Left lung (tissue), 10 donors: ENCODE data around the gene CDK11B. TPM values are rescaled to one million over a fixed set of nuclear protein-coding genes. Genes with fewer than 3 reads are reported as not detected.
A peak's percentile ranks its signal among the peaks of the same experiment; 100 is the strongest.

ENCODE experiments used
- ATAC-seq: fragments of 200-7000 bp; cut with Tn5 transposase; one replicate; pipeline ENCODE4 v1.9.1; 2020; ENCODE audit warnings: moderate library complexity
- DNase-seq, 4 donors: peaks; one replicate each; pipeline ENCODE4 v3.0.0-alpha.2; 2013 to 2020
- H3K27ac ChIP-seq, 2 donors: fragments of 200-600 bp; sonication (generic) in 1 of 2; one replicate each; pipeline versions ENCODE4 v1.5.0 to v1.8.0; 2020 to 2021
- H3K27me3 ChIP-seq, 2 donors: fragments of 200-600 bp; sonication (generic) in 1 of 2; one replicate each; pipeline versions ENCODE4 v1.5.0 to v1.8.0; 2020 to 2021
- H3K36me3 ChIP-seq, 2 donors: fragments of 200-600 bp; sonication (generic) in 1 of 2; one replicate each; pipeline versions ENCODE4 v1.5.0 to v1.8.0; 2020 to 2021
- H3K4me1 ChIP-seq, 2 donors: fragments of 200-600 bp; one replicate each; pipeline ENCODE4 v1.8.0; 2021
- H3K4me3 ChIP-seq, 2 donors: fragments of 200-600 bp; sonication (generic) in 1 of 2; one replicate each; pipeline versions ENCODE4 v1.5.0 to v1.8.0; 2020 to 2021; ENCODE audit warnings: mild to moderate bottlenecking in 1 of 2
- H3K9me3 ChIP-seq, 2 donors: fragments of 200-600 bp; sonication (generic) in 1 of 2; one replicate each; pipeline versions ENCODE4 v1.5.0 to v1.8.0; 2020 to 2021
- intact Hi-C, 2 donors: fragments of 100-400 bp; cut with DNase I; formaldehyde crosslinking; loops; one replicate each; pipeline versions ENCODE4 v1.11.2 to v1.14.2; 2022
- polyA plus RNA-seq, 6 donors: library from polyadenylated mRNA; unstranded; fragments of 120-200 nt; gene quantifications; one replicate each; pipeline ENCODE4 v1.2.1, GENCODE V29; 2013; ENCODE audit not compliant: insufficient read length in 6 of 6
- total RNA-seq, 2 donors: library from RNA; stranded (reverse); fragmentation: NEBNext Ultra II Directional; extraction: Animal tissue kit (Norgen Biotek cat#: 25700); gene quantifications; one replicate each; pipeline ENCODE4 v1.2.1, GENCODE V29; 2021
- TF ChIP-seq, protein P1 (sequence below), 2 donors: fragments of 200-600 bp; sonication (generic) in 1 of 2; IDR thresholded peaks; one replicate each; pipeline versions ENCODE4 v1.5.0 to v1.8.0; 2021; ENCODE audit warnings: antibody characterized with exemption in 2 of 2
- donor health status: DM: no; HTN: yes; CAD: no.
- donor health status: DM: no; HTN: no; CAD: no.

CDK11B gene
- total and polyA plus RNA-seq, 8 donors = 16.3 to 46.8 (median 40.2) TPM

DNA sequence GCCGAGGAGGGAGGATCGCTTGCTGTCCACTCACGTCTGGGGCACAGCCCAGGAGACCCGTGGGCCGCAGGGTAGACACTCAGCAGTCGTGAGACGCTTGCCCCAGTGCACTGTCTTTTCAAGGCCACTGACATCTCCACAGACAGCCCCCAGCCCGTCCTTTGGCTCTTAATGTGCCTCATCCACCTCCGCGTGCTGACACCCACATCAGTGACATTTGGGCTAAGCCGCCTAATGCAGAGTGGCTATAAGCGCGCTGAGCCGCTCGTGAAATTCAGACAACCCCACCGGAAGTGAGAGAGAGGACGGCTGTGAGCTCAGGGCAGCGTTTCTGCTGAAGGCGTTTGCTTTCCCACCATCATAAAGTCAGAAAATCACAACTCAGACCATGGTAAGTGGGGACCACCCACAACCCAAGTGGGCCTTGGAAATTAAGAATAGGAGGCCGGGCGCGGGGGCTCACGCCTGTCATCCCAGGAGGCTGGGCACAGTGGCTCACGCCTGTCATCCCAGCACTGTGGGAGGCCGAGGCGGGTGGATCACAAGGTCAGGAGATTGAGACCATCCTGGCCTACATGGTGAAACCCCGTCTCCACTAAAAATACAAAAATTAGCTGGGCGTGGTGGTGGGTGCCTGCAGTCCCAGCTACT, 25.4 kb upstream of the CDK11B start:
- intact Hi-C loops = no loop called here
- no peaks in the 10 kb centered on the region for H3K27me3 ChIP-seq
- peaks cover 0 to 30% of the 10 kb centered on the region in 2 donors for H3K4me1 ChIP-seq
- H3K9me3 ChIP-seq = no peaks in the 10 kb centered on the region
- no peak for ATAC-seq
- H3K4me3 ChIP-seq = no peak overlapping the region
- peak in 1 of 4 donors; percentile 30 for DNase-seq
- peaks cover 0 to 4% of the 10 kb centered on the region in 2 donors for H3K36me3 ChIP-seq
- TF ChIP-seq, protein P1, sequence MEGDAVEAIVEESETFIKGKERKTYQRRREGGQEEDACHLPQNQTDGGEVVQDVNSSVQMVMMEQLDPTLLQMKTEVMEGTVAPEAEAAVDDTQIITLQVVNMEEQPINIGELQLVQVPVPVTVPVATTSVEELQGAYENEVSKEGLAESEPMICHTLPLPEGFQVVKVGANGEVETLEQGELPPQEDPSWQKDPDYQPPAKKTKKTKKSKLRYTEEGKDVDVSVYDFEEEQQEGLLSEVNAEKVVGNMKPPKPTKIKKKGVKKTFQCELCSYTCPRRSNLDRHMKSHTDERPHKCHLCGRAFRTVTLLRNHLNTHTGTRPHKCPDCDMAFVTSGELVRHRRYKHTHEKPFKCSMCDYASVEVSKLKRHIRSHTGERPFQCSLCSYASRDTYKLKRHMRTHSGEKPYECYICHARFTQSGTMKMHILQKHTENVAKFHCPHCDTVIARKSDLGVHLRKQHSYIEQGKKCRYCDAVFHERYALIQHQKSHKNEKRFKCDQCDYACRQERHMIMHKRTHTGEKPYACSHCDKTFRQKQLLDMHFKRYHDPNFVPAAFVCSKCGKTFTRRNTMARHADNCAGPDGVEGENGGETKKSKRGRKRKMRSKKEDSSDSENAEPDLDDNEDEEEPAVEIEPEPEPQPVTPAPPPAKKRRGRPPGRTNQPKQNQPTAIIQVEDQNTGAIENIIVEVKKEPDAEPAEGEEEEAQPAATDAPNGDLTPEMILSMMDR (IDR thresholded peaks at IDR 0.05) = no peak
- no peak overlapping the region for H3K27ac ChIP-seq

DNA sequence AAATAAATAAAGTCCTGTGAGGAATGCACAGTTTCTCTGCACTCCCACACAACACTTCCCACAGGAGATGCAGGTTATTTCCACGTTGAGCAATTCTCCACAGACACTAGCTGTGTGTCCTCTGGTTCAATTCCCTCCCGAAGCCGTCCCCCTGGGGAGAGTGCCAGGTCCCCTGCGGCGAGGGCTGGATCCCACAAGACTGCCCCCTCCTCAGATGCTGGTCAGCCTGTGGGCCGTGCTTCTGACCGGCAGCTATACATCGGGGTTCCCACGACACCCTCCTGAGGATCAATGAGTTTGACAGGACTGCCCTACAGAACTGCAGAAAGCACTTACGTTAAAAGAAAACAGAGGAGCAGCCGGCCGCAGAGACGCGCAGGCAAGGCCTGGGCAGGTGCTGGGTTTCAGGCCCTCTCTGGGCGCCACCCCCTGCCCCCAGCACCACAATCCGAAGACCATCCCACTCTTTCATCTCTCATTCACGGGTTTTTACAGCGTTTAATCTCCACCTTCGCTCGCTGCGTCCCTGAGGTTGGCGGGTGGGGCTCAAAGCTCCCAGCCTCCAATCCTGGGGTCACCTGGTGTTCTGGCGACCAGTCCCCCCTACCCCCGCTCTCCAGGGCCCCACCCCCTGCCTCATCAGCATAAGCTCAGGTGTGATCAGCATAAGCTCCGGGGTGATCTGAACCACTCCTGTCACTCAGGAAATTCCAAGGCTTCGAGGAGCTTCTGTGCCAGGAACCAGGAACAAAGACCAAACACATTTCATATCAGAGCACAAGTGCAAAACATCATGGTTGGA, 24.5 kb upstream of the CDK11B start:
- H3K4me1 ChIP-seq = peaks cover 0 to 32% of the 10 kb centered on the region in 2 donors
- H3K36me3 ChIP-seq = peaks cover 0 to 4% of the 10 kb centered on the region in 2 donors
- no peak overlapping the region for H3K4me3 ChIP-seq
- intact Hi-C loops = no loop called here
- TF ChIP-seq, protein P1 (IDR thresholded peaks at IDR 0.05) = no peak
- DNase-seq (peak in 1 of 4 donors; percentile 55), ATAC-seq (peak; percentile 13)
- no peak overlapping the region for H3K27ac ChIP-seq
- H3K9me3 ChIP-seq = no peaks in the 10 kb centered on the region
- H3K27me3 ChIP-seq = no peaks in the 10 kb centered on the region

DNA sequence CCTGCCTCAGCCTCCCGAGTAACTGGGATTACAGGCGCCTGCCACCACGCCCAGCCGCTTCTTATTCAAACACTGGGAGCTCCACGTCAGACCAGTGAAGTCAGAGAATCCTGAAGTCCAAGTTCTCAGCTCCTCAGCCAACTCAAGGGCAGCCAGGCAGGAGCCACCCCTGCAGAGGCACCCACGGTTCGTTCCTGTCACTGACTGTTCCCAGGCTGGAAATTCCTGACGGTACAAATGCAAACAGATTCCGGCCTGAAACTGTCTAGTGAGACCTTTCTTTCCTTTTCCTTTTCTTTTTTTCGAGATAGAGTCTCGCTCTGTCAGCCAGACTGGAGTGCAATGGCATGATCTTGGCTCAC, 22.1 kb upstream of the CDK11B start:
- intact Hi-C loops = no loop called here
- Histone ChIP-seq H3K4me3 (no peak overlapping the region), H3K27me3 (no peaks in the 10 kb centered on the region), H3K27ac (no peak overlapping the region), H3K9me3 (no peaks in the 10 kb centered on the region), H3K36me3 (peaks cover 0 to 4% of the 10 kb centered on the region in 2 donors), H3K4me1 (peaks cover 0 to 22% of the 10 kb centered on the region in 2 donors)
- ATAC-seq = no peak
- DNase-seq = peak in 2 of 4 donors; percentile 11 to 14
- TF ChIP-seq, protein P1 (IDR thresholded peaks at IDR 0.05) = no peak

DNA sequence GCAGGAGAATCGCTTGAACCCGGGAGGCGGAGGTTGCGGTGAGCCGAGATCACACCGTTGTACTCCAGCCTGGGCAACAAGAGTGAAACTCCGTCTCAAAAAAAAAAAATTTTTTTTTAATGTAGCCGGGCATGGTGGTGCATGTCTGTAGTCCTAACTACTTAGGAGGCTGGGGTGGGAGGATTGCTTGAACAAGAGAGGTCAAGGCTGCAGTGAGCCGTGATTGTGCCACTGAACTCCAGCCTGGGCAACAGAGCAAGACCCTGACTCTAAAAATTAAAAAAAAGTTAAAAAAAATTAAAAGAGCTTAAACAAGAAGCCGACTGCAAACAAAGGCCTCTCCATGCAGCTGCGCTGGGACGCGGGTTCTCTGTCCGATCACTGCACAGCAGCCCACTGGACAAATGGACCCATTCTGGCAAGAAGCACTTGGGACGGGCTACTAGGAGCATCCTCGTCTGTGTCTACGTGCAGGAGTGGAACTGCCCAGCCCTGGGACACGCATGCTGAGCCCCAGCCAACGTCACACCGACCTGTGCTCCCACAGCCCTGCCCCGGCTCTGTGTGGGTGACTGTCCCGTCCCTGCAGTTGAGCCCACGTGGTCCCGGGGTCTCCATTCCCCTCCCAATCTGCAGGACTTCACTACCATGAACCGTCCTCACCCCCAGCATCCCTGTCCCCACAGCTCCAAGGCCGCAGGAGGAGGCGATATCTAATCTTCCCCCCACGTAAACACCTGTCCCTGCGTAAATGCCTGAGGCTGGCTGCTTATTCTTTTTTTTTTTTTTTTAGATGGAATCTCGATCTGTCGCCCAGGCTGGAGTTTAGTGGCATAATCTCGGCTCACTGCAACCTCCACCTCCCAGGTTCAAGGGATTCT, 21.5 kb upstream of the CDK11B start:
- Histone ChIP-seq H3K4me1 (peaks cover 0 to 16% of the 10 kb centered on the region in 2 donors), H3K27ac (no peak overlapping the region), H3K4me3 (no peak overlapping the region), H3K9me3 (no peaks in the 10 kb centered on the region), H3K36me3 (peaks cover 0 to 4% of the 10 kb centered on the region in 2 donors), H3K27me3 (no peaks in the 10 kb centered on the region)
- TF ChIP-seq, protein P1 (IDR thresholded peaks at IDR 0.05) = no peak
- ATAC-seq = no peak
- peak in 2 of 4 donors; percentile 17 to 47 for DNase-seq
- intact Hi-C loops = no loop called here
